ENCODE data around the gene TBC1D13. TPM values are rescaled to one million over a fixed set of nuclear protein-coding genes. Genes with fewer than 3 reads are reported as not detected.

TBC1D13 gene
- total and polyA plus RNA-seq, 9 of the 15 experiments (the other 6 are each of a cell fraction or from before 2014, with no cell fraction given), result 2.3 to 28.7 (median 11.4) TPM

GRCh38 chr9:128818839-128819715 is 32.0 kb downstream of the TBC1D13 start (continued):
- TF ChIP-seq ZNF277 (CRISPR knock-in tag; IDR thresholded peaks at IDR 0.05; ENCODE audit: borderline replicate concordance) (no peak), ASH1L (IDR thresholded peaks at IDR 0.05; ENCODE audit: borderline replicate concordance, low read depth, partially characterized antibody) (no peak), YY1 (IDR thresholded peaks at IDR 0.05; ENCODE audit: borderline replicate concordance in 1 of 3, control insufficient read depth in 1 of 3, extremely low read depth in 1 of 3, insufficient read depth in 3 of 3, insufficient read length in 1 of 3, insufficient replicate concordance in 2 of 3, low read depth in 1 of 3, low read length in 2 of 3) (no peak), ZBTB33 (CRISPR knock-in tag; IDR thresholded peaks at IDR 0.05) (0 out of 2 replicates have a peak, but pooled peaks have one; percentile 33)
